ENCODE data around the gene SCTR. TPM values are rescaled to one million over a fixed set of nuclear protein-coding genes. Genes with fewer than 3 reads are reported as not detected.

The SCTR gene
- total and polyA plus RNA-seq, 12 donors = 0.33 to 8.3 (median 0.46) TPM; not detected in 5

GRCh38 chr2:119419803-119420508, 104.3 kb downstream of the SCTR start:
- intact Hi-C loops (cut with DNase I) = no loop called here
- no peak for DNase-seq
- no peak overlapping the region for H3K27ac ChIP-seq
- H3K4me3 ChIP-seq = no peak overlapping the region
- H3K4me1 ChIP-seq (replicated peaks in 1 of 2) = peaks cover 0 to 8% of the 10 kb centered on the region in 2 donors
- no peak for TF ChIP-seq POLR2A (IDR thresholded peaks at IDR 0.05)
- TF ChIP-seq, protein P1, sequence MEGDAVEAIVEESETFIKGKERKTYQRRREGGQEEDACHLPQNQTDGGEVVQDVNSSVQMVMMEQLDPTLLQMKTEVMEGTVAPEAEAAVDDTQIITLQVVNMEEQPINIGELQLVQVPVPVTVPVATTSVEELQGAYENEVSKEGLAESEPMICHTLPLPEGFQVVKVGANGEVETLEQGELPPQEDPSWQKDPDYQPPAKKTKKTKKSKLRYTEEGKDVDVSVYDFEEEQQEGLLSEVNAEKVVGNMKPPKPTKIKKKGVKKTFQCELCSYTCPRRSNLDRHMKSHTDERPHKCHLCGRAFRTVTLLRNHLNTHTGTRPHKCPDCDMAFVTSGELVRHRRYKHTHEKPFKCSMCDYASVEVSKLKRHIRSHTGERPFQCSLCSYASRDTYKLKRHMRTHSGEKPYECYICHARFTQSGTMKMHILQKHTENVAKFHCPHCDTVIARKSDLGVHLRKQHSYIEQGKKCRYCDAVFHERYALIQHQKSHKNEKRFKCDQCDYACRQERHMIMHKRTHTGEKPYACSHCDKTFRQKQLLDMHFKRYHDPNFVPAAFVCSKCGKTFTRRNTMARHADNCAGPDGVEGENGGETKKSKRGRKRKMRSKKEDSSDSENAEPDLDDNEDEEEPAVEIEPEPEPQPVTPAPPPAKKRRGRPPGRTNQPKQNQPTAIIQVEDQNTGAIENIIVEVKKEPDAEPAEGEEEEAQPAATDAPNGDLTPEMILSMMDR (IDR thresholded peaks at IDR 0.05) = no peak
- H3K36me3 ChIP-seq (replicated peaks in 1 of 2) = no peaks in the 10 kb centered on the region
- H3K27me3 ChIP-seq = no peaks in the 10 kb centered on the region
- H3K9me3 ChIP-seq (replicated peaks in 1 of 3) = no peaks in the 10 kb centered on the region
- 59 to 68% (median 62%) methylated on average over 1 of the region's 1 CpG for WGBS, 4 donors

DNA sequence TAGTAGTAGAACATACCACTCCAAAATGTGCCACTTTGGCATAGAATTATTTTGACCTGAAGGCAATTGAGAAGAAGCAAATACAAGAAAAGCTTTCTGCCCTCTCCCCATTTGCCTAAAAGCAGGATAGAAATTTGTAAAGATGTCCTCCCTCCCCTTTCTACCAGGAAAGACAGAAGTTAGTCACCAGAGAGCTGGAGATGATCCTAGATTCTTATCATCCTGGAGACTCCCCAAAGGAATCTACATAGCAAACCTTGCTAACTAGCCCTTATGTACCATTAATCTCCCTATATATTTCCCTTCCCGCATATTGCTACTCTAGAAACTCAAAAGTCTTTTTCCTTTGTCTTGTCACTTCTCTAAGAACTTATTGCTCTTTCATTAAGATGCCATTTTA, 105.2 kb downstream of the SCTR start:
- TF ChIP-seq, protein P1 (IDR thresholded peaks at IDR 0.05) = no peak
- TF ChIP-seq POLR2A (IDR thresholded peaks at IDR 0.05) = no peak
- DNase-seq = no peak
- WGBS, 4 donors = 41 to 64% (median 51%) methylated on average over 1 of the region's 1 CpG
- H3K4me1 ChIP-seq (replicated peaks in 1 of 2) = peaks cover 0 to 8% of the 10 kb centered on the region in 2 donors
- H3K9me3 ChIP-seq (replicated peaks in 1 of 3) = no peaks in the 10 kb centered on the region
- no peak overlapping the region for H3K27ac ChIP-seq
- intact Hi-C loops (cut with DNase I) = no loop called here
- H3K36me3 ChIP-seq (replicated peaks in 1 of 2) = no peaks in the 10 kb centered on the region
- no peaks in the 10 kb centered on the region for H3K27me3 ChIP-seq
- no peak overlapping the region for H3K4me3 ChIP-seq

GRCh38 chr2:119417908-119418307, 106.4 kb downstream of the SCTR start:
- no peaks in the 10 kb centered on the region for H3K27me3 ChIP-seq
- no peaks in the 10 kb centered on the region for H3K36me3 ChIP-seq (replicated peaks in 1 of 2)
- no peak overlapping the region for H3K4me3 ChIP-seq
- H3K4me1 ChIP-seq (replicated peaks in 1 of 2) = peaks cover 0 to 8% of the 10 kb centered on the region in 2 donors
- H3K9me3 ChIP-seq (replicated peaks in 1 of 3) = no peaks in the 10 kb centered on the region
- TF ChIP-seq, protein P1 (IDR thresholded peaks at IDR 0.05) = no peak
- no peak for TF ChIP-seq POLR2A (IDR thresholded peaks at IDR 0.05)
- no peak overlapping the region for H3K27ac ChIP-seq
- 91 to 94% (median 93%) methylated on average over 6 of the region's 6 CpGs for WGBS, 4 donors
- DNase-seq = no peak
- intact Hi-C loops (cut with DNase I) = no loop called here

GRCh38 chr2:119416299-119416923, 107.9 kb downstream of the SCTR start:
- 63 to 69% (median 65%) methylated on average over 4 of the region's 4 CpGs for WGBS, 4 donors
- intact Hi-C loops (cut with DNase I) = no loop called here
- no peaks in the 10 kb centered on the region for H3K9me3 ChIP-seq (replicated peaks in 1 of 3)
- H3K27ac ChIP-seq = no peak overlapping the region
- H3K4me3 ChIP-seq = no peak overlapping the region
- H3K36me3 ChIP-seq (replicated peaks in 1 of 2) = no peaks in the 10 kb centered on the region
- H3K4me1 ChIP-seq (replicated peaks in 1 of 2) = peaks cover 0 to 8% of the 10 kb centered on the region in 2 donors
- no peak for DNase-seq
- no peak for TF ChIP-seq POLR2A (IDR thresholded peaks at IDR 0.05)
- TF ChIP-seq, protein P1 (IDR thresholded peaks at IDR 0.05) = no peak
- no peaks in the 10 kb centered on the region for H3K27me3 ChIP-seq

All from adrenal gland (tissue), 12 donors.